ENCODE measurements around the gene ALPI. TPM values are rescaled to one million over a fixed set of nuclear protein-coding genes. Genes with fewer than 3 reads are reported as not detected.

ALPI gene
- total RNA-seq, 1 donor from 2014 or later, result not detected

DNA sequence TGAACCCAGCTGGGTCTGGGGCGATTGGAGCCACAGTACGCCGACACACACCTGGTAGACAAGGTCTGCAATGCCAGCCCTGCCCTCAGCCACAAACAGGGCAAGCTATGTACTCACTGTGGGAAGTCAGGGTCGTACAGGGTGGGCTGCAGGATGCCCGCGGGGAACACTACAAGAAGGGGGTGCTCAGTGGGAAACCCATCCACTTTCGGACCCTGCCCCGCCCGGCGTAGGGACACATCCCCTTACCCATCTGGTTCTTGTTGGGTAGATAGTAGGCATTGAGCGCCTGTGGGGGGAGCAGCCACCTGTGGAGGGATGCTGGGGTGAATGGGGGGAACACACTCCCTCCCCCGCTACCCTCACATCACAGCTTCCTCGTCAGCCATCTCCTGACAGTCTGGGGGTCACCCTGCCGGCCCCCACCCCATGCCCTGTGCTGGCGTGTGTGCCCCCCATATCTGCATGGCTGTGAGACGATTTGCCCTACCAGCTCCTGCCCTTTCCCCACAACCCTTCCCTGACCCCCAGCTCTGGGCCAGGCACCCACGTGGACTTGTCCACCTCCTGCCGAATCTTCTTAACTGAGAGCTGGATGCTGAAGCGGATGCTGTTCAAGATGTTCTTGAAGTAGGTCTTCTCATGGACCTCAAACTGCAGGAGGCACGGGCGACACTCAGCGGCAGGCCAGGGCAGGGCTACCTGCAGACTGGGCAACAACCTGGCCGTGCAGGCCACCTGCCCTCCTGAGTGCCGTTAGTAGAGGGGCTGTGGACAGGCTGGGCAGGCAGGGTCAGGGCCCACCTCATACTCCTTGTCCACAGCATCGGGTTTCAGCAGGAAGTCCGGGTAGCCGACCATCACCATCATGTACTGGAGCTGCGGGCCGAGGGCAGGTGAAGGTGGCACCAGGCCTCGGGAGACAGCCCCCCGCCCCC, 26.6 kb downstream of the ALPI start:
- no peak for TF ChIP-seq POLR2A (IDR thresholded peaks at IDR 0.05)
- no peak for TF ChIP-seq POLR2AphosphoS5 (IDR thresholded peaks at IDR 0.05; ENCODE audit: insufficient read depth in 1 of 2, low read depth in 1 of 2)
- TF ChIP-seq, protein P1, sequence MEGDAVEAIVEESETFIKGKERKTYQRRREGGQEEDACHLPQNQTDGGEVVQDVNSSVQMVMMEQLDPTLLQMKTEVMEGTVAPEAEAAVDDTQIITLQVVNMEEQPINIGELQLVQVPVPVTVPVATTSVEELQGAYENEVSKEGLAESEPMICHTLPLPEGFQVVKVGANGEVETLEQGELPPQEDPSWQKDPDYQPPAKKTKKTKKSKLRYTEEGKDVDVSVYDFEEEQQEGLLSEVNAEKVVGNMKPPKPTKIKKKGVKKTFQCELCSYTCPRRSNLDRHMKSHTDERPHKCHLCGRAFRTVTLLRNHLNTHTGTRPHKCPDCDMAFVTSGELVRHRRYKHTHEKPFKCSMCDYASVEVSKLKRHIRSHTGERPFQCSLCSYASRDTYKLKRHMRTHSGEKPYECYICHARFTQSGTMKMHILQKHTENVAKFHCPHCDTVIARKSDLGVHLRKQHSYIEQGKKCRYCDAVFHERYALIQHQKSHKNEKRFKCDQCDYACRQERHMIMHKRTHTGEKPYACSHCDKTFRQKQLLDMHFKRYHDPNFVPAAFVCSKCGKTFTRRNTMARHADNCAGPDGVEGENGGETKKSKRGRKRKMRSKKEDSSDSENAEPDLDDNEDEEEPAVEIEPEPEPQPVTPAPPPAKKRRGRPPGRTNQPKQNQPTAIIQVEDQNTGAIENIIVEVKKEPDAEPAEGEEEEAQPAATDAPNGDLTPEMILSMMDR (IDR thresholded peaks at IDR 0.05), result no peak
- Histone ChIP-seq H3K4me1 (peaks cover 10% of the 10 kb centered on the region), H3K36me3 (no peaks in the 10 kb centered on the region), H3K4me3 (no peak overlapping the region), H3K27me3 (peaks cover 21% of the 10 kb centered on the region), H3K9me3 (no peaks in the 10 kb centered on the region), H3K27ac (no peak overlapping the region)
- intact Hi-C loops (cut with DNase I), result no loop called here
- no peak for DNase-seq (ENCODE audit: extremely low spot score in 2 of 2)

DNA sequence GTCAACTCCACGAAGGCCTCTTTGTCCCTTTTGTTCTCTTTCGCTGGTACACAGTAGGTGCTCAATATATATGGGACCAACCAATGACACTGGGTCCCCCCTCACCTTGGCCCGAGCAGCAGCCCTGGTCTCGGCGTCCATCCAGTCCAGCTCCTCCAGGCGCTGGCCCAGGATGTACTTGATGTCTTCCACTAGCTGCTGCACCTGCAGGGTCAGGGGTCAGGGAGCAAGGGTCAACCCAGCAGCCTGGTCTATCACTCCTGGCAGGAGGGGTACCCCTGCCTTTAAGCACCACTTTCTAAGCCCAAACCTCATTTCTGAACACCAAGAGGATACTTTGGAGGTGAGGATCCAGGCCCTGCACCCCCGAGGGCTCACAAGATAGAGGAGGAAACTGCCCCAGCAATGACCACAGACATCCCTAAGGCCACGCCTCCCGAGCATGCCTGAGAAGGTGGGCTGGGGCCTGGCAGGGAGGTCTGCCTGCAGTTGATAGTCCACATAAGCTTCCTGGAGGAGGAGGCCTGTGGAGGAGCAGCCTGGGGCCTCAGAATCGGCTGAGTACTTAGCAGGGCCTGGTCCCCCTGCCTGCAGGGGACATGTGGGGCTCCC, 27.5 kb downstream of the ALPI start:
- Histone ChIP-seq H3K9me3 (no peaks in the 10 kb centered on the region), H3K27ac (no peak overlapping the region), H3K27me3 (peaks cover 21% of the 10 kb centered on the region), H3K4me1 (peaks cover 10% of the 10 kb centered on the region), H3K4me3 (no peak overlapping the region), H3K36me3 (no peaks in the 10 kb centered on the region)
- intact Hi-C loops (cut with DNase I), result no loop called here
- TF ChIP-seq, protein P1 (IDR thresholded peaks at IDR 0.05), result no peak
- TF ChIP-seq POLR2A (IDR thresholded peaks at IDR 0.05) (no peak), POLR2AphosphoS5 (IDR thresholded peaks at IDR 0.05; ENCODE audit: insufficient read depth in 1 of 2, low read depth in 1 of 2) (no peak)
- DNase-seq (ENCODE audit: extremely low spot score in 2 of 2), result no peak

DNA sequence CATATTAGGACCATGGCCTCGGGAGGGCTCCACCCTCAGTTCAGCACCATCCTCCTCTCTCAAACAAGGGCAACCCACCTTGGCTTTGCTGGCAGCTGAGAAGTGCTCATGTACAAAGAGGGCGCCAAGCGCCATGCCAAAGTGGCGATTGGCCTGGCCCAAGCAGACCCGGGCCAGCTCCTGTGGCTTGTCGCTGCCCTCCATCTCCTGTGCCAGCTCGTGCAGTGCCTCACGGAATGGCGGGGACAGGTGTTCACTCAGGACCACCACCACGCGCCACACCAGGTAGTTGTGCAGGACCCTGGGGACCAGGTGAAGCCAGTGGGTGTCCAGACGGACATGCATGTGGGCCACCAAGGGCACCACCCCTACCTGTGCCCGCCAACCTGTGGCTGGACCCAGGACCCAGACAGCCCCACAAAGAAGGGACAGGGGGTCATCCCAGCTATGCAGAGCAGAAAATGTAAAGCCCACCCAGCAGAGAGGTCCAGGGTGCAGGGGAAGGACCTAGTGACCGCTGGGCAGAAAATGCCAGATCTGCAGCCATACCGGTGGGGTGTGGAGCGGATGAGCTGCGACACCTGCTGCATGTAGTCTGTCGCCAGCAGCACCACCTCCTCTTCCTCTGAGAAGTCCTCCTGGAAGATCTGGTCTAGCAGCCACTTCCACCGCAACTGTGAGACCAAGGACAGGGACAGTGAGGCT, 28.1 kb downstream of the ALPI start:
- no peak overlapping the region for H3K27ac ChIP-seq
- peaks cover 21% of the 10 kb centered on the region for H3K27me3 ChIP-seq
- no peak for DNase-seq (ENCODE audit: extremely low spot score in 2 of 2)
- H3K9me3 ChIP-seq, result no peaks in the 10 kb centered on the region
- TF ChIP-seq POLR2AphosphoS5 (IDR thresholded peaks at IDR 0.05; ENCODE audit: insufficient read depth in 1 of 2, low read depth in 1 of 2) (no peak), POLR2A (IDR thresholded peaks at IDR 0.05) (no peak)
- TF ChIP-seq, protein P1 (IDR thresholded peaks at IDR 0.05), result no peak
- no peak overlapping the region for H3K4me3 ChIP-seq
- H3K4me1 ChIP-seq, result peaks cover 10% of the 10 kb centered on the region
- intact Hi-C loops (cut with DNase I), result no loop called here
- no peaks in the 10 kb centered on the region for H3K36me3 ChIP-seq

DNA sequence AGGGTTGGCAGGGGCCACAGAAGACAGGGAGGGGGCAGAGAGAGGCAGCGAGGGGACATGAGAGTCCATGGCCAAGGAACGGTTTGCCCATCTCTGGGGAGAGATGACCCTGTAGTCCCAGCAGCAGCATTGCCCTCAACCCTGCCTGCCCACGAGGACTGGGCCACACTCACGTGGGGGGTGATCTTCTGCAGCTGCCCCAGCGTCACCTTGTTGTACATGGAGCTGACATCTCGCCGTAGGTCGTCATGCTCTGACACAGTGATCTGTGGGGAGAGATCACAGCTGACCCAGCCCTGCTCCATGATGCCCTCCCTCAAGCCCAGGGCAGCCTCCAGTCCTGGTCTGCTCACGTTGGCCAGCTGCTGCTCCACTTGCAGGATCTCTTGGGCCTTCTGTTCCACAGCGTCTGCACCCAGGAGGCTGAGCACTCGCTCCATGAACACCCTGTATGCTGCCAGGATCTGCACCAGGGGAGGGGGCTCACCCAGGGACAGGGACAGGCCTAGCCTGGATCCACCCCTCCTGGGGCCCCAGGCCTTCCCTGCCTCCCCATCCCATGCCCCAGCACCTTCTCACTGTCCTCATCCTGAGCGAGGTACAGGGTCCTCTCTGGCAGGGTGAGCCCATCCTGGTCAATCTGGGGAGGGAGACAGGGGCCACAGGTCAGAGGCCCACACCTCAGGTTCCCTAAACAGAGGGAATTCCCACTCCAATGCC, 28.8 kb downstream of the ALPI start:
- no peak overlapping the region for H3K27ac ChIP-seq
- no peak for DNase-seq (ENCODE audit: extremely low spot score in 2 of 2)
- peaks cover 10% of the 10 kb centered on the region for H3K4me1 ChIP-seq
- intact Hi-C loops (cut with DNase I), result no loop called here
- no peak for TF ChIP-seq POLR2AphosphoS5 (IDR thresholded peaks at IDR 0.05; ENCODE audit: insufficient read depth in 1 of 2, low read depth in 1 of 2)
- TF ChIP-seq POLR2A (IDR thresholded peaks at IDR 0.05), result no peak
- TF ChIP-seq, protein P1 (IDR thresholded peaks at IDR 0.05), result no peak
- H3K4me3 ChIP-seq, result no peak overlapping the region
- H3K36me3 ChIP-seq, result no peaks in the 10 kb centered on the region
- no peaks in the 10 kb centered on the region for H3K9me3 ChIP-seq
- H3K27me3 ChIP-seq, result peaks cover 21% of the 10 kb centered on the region
